ENCODE measurements around the gene LDLRAD3. TPM values are rescaled to one million over a fixed set of nuclear protein-coding genes. Genes with fewer than 3 reads are reported as not detected.

LDLRAD3 gene
- total RNA-seq, 4 donors from 2014 or later = 19.4 to 49.5 (median 31.0) TPM

- 79 to 85% methylated on average over 1 of the region's 1 CpG for WGBS, 2 donors
- no peaks in the 10 kb centered on the region for H3K36me3 ChIP-seq
- no peak for DNase-seq (ENCODE audit: low spot score in 2 of 2)
- TF ChIP-seq CTCF (IDR thresholded peaks at IDR 0.05) (no peak), EP300 (IDR thresholded peaks at IDR 0.05) (no peak), POLR2A (IDR thresholded peaks at IDR 0.05) (no peak)
- no peak overlapping the region for H3K27ac ChIP-seq
- no peaks in the 10 kb centered on the region for H3K27me3 ChIP-seq
- H3K4me3 ChIP-seq = no peak overlapping the region
- no peaks in the 10 kb centered on the region for H3K9me3 ChIP-seq
- H3K4me1 ChIP-seq = peaks cover 0 to 13% (median 0%) of the 10 kb centered on the region in 4 donors
Observed at GRCh38 chr11:36024716-36025115, 80.9 kb downstream of the LDLRAD3 start.

DNA sequence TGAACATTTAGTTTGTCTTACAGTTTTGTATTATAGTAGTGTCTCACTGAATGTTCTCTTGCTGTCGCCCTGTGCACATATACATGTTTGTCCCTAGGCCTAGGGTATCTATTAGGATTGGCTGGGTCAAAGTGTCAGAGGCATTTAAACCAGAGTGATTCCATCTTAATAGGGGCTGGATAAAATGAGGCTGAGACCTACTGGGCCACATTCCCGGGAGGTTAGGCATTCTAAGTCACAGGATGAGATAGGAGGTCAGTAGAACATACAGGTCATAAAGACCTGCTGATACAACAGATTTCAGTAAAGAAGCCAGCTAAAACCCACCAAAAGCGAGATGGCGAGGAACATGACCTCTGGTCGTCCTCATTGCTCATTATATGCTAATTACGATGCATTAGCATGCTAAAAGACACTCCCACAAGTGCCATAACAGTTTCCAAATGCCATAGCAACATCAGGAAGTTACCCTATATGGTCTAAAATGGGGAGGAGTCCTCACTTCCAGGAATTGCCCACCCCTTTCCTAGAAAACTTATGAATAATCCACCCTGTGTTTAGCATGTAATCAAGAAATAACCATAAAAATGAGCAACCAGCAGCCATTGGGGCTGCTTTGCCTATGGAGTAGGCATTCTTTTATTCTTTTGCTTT, 82.6 kb downstream of the LDLRAD3 start:
- H3K4me3 ChIP-seq = no peak overlapping the region
- no peaks in the 10 kb centered on the region for H3K27me3 ChIP-seq
- WGBS, 2 donors = 95% methylated on average over 6 of the region's 6 CpGs
- no peaks in the 10 kb centered on the region for H3K9me3 ChIP-seq
- peaks cover 0 to 31% (median 3%) of the 10 kb centered on the region in 4 donors for H3K4me1 ChIP-seq
- TF ChIP-seq EP300 (IDR thresholded peaks at IDR 0.05) (no peak), CTCF (IDR thresholded peaks at IDR 0.05) (no peak), POLR2A (IDR thresholded peaks at IDR 0.05) (no peak)
- DNase-seq (ENCODE audit: low spot score in 2 of 2) = no peak
- no peaks in the 10 kb centered on the region for H3K36me3 ChIP-seq
- H3K27ac ChIP-seq = no peak overlapping the region

GRCh38 chr11:36027731-36028130, 83.9 kb downstream of the LDLRAD3 start:
- Histone ChIP-seq H3K4me3 (no peak overlapping the region), H3K27ac (no peak overlapping the region), H3K36me3 (no peaks in the 10 kb centered on the region), H3K27me3 (no peaks in the 10 kb centered on the region), H3K9me3 (no peaks in the 10 kb centered on the region), H3K4me1 (peaks cover 0 to 37% (median 5%) of the 10 kb centered on the region in 4 donors)
- DNase-seq (ENCODE audit: low spot score in 2 of 2) = no peak
- WGBS, 2 donors = 67% methylated on average over 4 of the region's 4 CpGs
- TF ChIP-seq POLR2A (IDR thresholded peaks at IDR 0.05) (no peak), CTCF (IDR thresholded peaks at IDR 0.05) (no peak), EP300 (IDR thresholded peaks at IDR 0.05) (no peak)

DNA sequence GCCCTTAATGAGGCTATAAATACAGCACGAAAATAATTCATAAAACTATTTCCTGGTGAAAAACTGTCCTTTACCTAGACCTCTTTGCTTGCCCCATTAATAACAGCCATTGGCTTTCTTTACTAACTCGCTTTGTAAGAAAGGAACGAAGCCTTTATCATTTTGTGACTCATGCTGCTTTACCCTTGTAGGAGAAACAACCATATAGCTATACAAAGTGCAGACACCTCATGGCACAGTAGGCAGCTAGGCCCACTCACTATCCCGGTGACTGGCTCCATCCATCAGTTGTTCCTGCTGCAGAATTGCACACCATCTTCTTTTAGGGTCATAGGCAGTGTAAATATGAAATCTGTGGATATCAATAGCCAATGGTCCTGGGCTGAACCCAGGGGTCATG, 85.8 kb downstream of the LDLRAD3 start:
- Histone ChIP-seq H3K36me3 (no peaks in the 10 kb centered on the region), H3K27ac (no peak overlapping the region), H3K27me3 (no peaks in the 10 kb centered on the region), H3K4me1 (peaks cover 0 to 27% (median 5%) of the 10 kb centered on the region in 4 donors), H3K4me3 (no peak overlapping the region), H3K9me3 (peaks cover 0 to 2% (median 0%) of the 10 kb centered on the region in 4 donors)
- no peak for TF ChIP-seq POLR2A (IDR thresholded peaks at IDR 0.05)
- no peak for TF ChIP-seq EP300 (IDR thresholded peaks at IDR 0.05)
- TF ChIP-seq CTCF (IDR thresholded peaks at IDR 0.05) = no peak
- 83 to 93% methylated on average over 4 of the region's 4 CpGs for WGBS, 2 donors
- no peak for DNase-seq (ENCODE audit: low spot score in 2 of 2)

- no peaks in the 10 kb centered on the region for H3K27me3 ChIP-seq
- H3K27ac ChIP-seq = no peak overlapping the region
- no peak for TF ChIP-seq CTCF (IDR thresholded peaks at IDR 0.05)
- TF ChIP-seq EP300 (IDR thresholded peaks at IDR 0.05) = peak in 1 of 2 donors; percentile 44
- no peak overlapping the region for H3K4me3 ChIP-seq
- H3K36me3 ChIP-seq = no peaks in the 10 kb centered on the region
- peaks cover 0 to 25% (median 5%) of the 10 kb centered on the region in 4 donors for H3K4me1 ChIP-seq
- DNase-seq (ENCODE audit: low spot score in 2 of 2) = no peak
- peaks cover 0 to 2% (median 0%) of the 10 kb centered on the region in 4 donors for H3K9me3 ChIP-seq
- WGBS, 2 donors = 44 to 48% methylated on average over 1 of the region's 1 CpG
Observed at GRCh38 chr11:36030731-36031281, 86.9 kb downstream of the LDLRAD3 start.
